ENCODE results near the gene GSS.

Gene GSS

DNA sequence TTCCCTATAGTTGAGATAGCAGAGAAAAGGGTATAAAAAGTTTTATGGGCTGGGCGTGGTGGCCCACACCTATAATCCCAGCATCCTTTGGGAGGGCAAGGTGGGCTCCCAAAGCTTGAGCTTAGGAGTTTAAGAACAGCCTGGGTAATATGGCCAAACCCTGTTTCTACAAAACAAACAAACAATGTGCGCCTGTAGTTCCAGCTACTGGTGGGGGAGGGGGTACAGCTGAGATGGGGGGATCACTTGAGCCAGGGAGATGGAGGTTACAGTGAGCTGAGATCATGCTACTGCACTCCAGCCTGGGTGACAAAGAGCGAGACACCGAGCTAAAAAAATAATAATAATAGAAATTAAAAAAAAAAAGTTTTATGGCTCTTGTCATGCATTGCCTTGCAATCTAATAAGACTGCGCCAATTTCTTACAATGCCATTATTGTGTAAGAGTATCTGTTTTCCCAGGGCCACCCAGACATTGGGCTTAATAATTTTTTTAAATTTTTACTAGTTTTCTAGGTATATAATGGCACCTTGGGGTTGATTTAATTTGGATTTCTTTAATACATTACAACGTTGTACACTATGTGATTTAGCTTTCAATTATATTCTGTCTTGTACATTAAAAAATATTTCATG is 75.3 kb downstream of the GSS start:
- DNase-seq (ENCODE audit: extremely low spot score), result no peak
- ChIA-PET POLR2A (interaction anchor here (0.9 kb wide), 1 partner anchor 75 kb away, joined by 4 read pairs; the partner anchor contains the start of genes GSS and MYH7B), CTCF (interaction anchor here (0.6 kb wide), 1 partner anchor 26 kb away, joined by 7 read pairs; no protein-coding TSS in a partner anchor)
- TF ChIP-seq LEF1 (IDR thresholded peaks at IDR 0.05; ENCODE audit: borderline replicate concordance), result no peak
- TF ChIP-seq HDGF (IDR thresholded peaks at IDR 0.05; ENCODE audit: borderline replicate concordance), result no peak
- no peak for TF ChIP-seq FOXM1 (IDR thresholded peaks at IDR 0.05; ENCODE audit: borderline replicate concordance)
- TF ChIP-seq SUZ12 (IDR thresholded peaks at IDR 0.05), result no peak
- TF ChIP-seq ZNF384 (IDR thresholded peaks at IDR 0.05), result no peak
- no peak for TF ChIP-seq SP1 (IDR thresholded peaks at IDR 0.05)
- TF ChIP-seq L3MBTL2 (conservative IDR thresholded peaks at IDR 0.05), result no peak
- TF ChIP-seq CTBP1 (IDR thresholded peaks at IDR 0.05; ENCODE audit: borderline replicate concordance), result no peak
- no peak for TF ChIP-seq TARDBP (IDR thresholded peaks at IDR 0.05)
